Hematopoietic multipotent progenitor cell treated with erythropoietin and hydrocortisone succinate and interleukin-3 and kit ligand, for 17 days (in vitro differentiated cells): ENCODE results near the gene ZC3H4.
"Not testable (repeated sequence)": the region's sequence is repeated elsewhere in the genome, so short reads cannot be mapped to it uniquely, and the experiment has no call there.

Experiments
- DNase-seq: peaks from one replicate; pipeline ENCODE4 v3.0.0-alpha.2; 2015; ENCODE audit warnings: low spot score

ZC3H4 gene

GRCh38 chr19:47084879-47085439 is 28.6 kb downstream of the ZC3H4 start:
- DNase-seq: no peak

GRCh38 chr19:47082493-47082892 is 31.1 kb downstream of the ZC3H4 start:
- DNase-seq: no peak

GRCh38 chr19:47081095-47081494 is 32.5 kb downstream of the ZC3H4 start:
- no peak for DNase-seq

- not testable (repeated sequence) for DNase-seq
These were observed 35.2 kb downstream of the ZC3H4 start for GRCh38 chr19:47078351-47078750.

- no peak for DNase-seq
These were observed 37.6 kb downstream of the ZC3H4 start for GRCh38 chr19:47075941-47076340.

- DNase-seq: no peak
These were observed 38.3 kb downstream of the ZC3H4 start for GRCh38 chr19:47075179-47075810.

- DNase-seq: no peak
These were observed 39.0 kb downstream of the ZC3H4 start for GRCh38 chr19:47074621-47075020.

GRCh38 chr19:47073574-47073973 is 40.0 kb downstream of the ZC3H4 start:
- no peak for DNase-seq

GRCh38 chr19:47072323-47072722 is 41.3 kb downstream of the ZC3H4 start:
- no peak for DNase-seq

- DNase-seq: no peak
These were observed 41.8 kb downstream of the ZC3H4 start for GRCh38 chr19:47071731-47072130.

GRCh38 chr19:47070756-47071155 is 42.8 kb downstream of the ZC3H4 start:
- DNase-seq: no peak

GRCh38 chr19:47069795-47070194 is 43.8 kb downstream of the ZC3H4 start:
- DNase-seq: no peak

- DNase-seq: no peak
These were observed 44.6 kb downstream of the ZC3H4 start for GRCh38 chr19:47068876-47069406.

- DNase-seq: no peak
These were observed 45.3 kb downstream of the ZC3H4 start for GRCh38 chr19:47068246-47068645.

- no peak for DNase-seq
These were observed 46.2 kb downstream of the ZC3H4 start for GRCh38 chr19:47067215-47067847.

- no peak for DNase-seq
These were observed 47.0 kb downstream of the ZC3H4 start for GRCh38 chr19:47066376-47067214.

- no peak for DNase-seq
These were observed 48.3 kb downstream of the ZC3H4 start for GRCh38 chr19:47065242-47065641.

- no peak for DNase-seq
These were observed 49.7 kb downstream of the ZC3H4 start for GRCh38 chr19:47063874-47064273.

- DNase-seq: no peak
These were observed 55.0 kb downstream of the ZC3H4 start for GRCh38 chr19:47058621-47059022.

- DNase-seq: no peak
These were observed 56.2 kb downstream of the ZC3H4 start for GRCh38 chr19:47057328-47057727.

- no peak for DNase-seq
These were observed 57.2 kb downstream of the ZC3H4 start for GRCh38 chr19:47056411-47056810.

GRCh38 chr19:47050562-47050961 is 63.0 kb downstream of the ZC3H4 start:
- DNase-seq: not testable (repeated sequence)

GRCh38 chr19:47049307-47049700 is 64.3 kb downstream of the ZC3H4 start:
- DNase-seq: no peak
